SKM-1 (cell line): ENCODE data around the gene ITPRIPL2.

ENCODE experiments used
- DNase-seq: peaks from one replicate; lab custom pipeline; 2025; ENCODE audit not compliant: unreplicated experiment; lab: John Stamatoyannopoulos, UW

ITPRIPL2 gene

GRCh38 chr16:19139436-19140091 is 25.8 kb downstream of the ITPRIPL2 start:
- no peak for DNase-seq

GRCh38 chr16:19140396-19140795 is 26.6 kb downstream of the ITPRIPL2 start:
- DNase-seq: no peak

- no peak for DNase-seq
Observed at GRCh38 chr16:19142939-19143598, 29.3 kb downstream of the ITPRIPL2 start.

- no peak for DNase-seq
Observed at GRCh38 chr16:19143599-19143956, 29.8 kb downstream of the ITPRIPL2 start.

- DNase-seq: no peak
Observed at GRCh38 chr16:19145010-19145409, 31.2 kb downstream of the ITPRIPL2 start.

- DNase-seq: no peak
Observed at GRCh38 chr16:19147126-19147525, 33.4 kb downstream of the ITPRIPL2 start.

GRCh38 chr16:19147627-19148026 is 33.9 kb downstream of the ITPRIPL2 start:
- no peak for DNase-seq

GRCh38 chr16:19148189-19148588 is 34.4 kb downstream of the ITPRIPL2 start:
- no peak for DNase-seq

- no peak for DNase-seq
Observed at GRCh38 chr16:19151310-19151709, 37.5 kb downstream of the ITPRIPL2 start.

- DNase-seq: no peak
Observed at GRCh38 chr16:19152042-19152441, 38.3 kb downstream of the ITPRIPL2 start.

- DNase-seq: no peak
Observed at GRCh38 chr16:19153876-19154275, 40.1 kb downstream of the ITPRIPL2 start.

GRCh38 chr16:19162085-19162484 is 48.3 kb downstream of the ITPRIPL2 start:
- no peak for DNase-seq

GRCh38 chr16:19163215-19163614 is 49.5 kb downstream of the ITPRIPL2 start:
- no peak for DNase-seq

GRCh38 chr16:19164285-19164684 is 50.5 kb downstream of the ITPRIPL2 start:
- no peak for DNase-seq

GRCh38 chr16:19165101-19165500 is 51.3 kb downstream of the ITPRIPL2 start:
- DNase-seq: no peak

- DNase-seq: no peak
Observed at GRCh38 chr16:19166500-19166899, 52.7 kb downstream of the ITPRIPL2 start.

GRCh38 chr16:19167710-19168370 is 54.1 kb downstream of the ITPRIPL2 start, which contains the start of gene SYT17:
SYT17 (plus strand) TSS chr16:19168240; CDS start chr16:19168647, 407 bp downstream.
- no peak for DNase-seq

- no peak for DNase-seq
Observed at GRCh38 chr16:19168371-19169081, 54.8 kb downstream of the ITPRIPL2 start.

GRCh38 chr16:19169082-19169639 is 55.4 kb downstream of the ITPRIPL2 start:
- DNase-seq: no peak

- DNase-seq: no peak
Observed at GRCh38 chr16:19170043-19170655, 56.4 kb downstream of the ITPRIPL2 start.
